ENCODE results near the gene CYB561D1.

GRCh38 chr1:109457819-109458218 is 36.1 kb upstream of the CYB561D1 start:
- TF ChIP-seq CTCF (optimal IDR thresholded peaks at IDR 0.05 in 1 of 3, IDR thresholded peaks at IDR 0.05 in 1 of 3, conservative IDR thresholded peaks at IDR 0.05 in 1 of 3; ENCODE audit: extremely low read depth in 1 of 3, insufficient read depth in 2 of 3, low read length in 3 of 3) (no peak), EZH2 (IDR thresholded peaks at IDR 0.05; ENCODE audit: low read length) (no peak)

Data from keratinocyte (primary cell).